ENCODE data around the gene TSPAN18.

DNA sequence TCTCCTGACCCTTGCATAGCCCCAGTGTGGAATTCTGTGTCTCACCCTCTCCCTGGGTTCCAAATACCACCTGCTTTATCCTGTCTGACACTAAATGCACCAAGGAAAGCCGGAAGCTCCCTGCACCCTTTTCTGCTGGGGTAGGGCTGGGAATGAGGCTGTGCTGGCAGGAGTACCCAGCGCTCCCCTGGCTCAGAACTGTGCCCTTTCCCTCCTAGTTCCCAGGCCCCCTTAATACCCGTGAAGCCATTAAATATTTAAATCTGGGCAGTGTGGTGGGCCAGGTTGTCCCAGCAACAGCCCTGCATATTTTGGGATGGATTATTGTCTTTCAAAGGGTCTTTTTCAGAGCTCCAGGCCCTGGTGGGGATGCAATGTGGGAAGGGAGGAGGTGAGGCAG, 160.9 kb downstream of the TSPAN18 start:
- TF ChIP-seq, protein P1, sequence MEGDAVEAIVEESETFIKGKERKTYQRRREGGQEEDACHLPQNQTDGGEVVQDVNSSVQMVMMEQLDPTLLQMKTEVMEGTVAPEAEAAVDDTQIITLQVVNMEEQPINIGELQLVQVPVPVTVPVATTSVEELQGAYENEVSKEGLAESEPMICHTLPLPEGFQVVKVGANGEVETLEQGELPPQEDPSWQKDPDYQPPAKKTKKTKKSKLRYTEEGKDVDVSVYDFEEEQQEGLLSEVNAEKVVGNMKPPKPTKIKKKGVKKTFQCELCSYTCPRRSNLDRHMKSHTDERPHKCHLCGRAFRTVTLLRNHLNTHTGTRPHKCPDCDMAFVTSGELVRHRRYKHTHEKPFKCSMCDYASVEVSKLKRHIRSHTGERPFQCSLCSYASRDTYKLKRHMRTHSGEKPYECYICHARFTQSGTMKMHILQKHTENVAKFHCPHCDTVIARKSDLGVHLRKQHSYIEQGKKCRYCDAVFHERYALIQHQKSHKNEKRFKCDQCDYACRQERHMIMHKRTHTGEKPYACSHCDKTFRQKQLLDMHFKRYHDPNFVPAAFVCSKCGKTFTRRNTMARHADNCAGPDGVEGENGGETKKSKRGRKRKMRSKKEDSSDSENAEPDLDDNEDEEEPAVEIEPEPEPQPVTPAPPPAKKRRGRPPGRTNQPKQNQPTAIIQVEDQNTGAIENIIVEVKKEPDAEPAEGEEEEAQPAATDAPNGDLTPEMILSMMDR (IDR thresholded peaks at IDR 0.05) = no peak
- TF ChIP-seq POLR2A (IDR thresholded peaks at IDR 0.05) = no peak

Measured in ovary (tissue), 3 donors.